ENCODE measurements around the gene TTBK2.

DNA sequence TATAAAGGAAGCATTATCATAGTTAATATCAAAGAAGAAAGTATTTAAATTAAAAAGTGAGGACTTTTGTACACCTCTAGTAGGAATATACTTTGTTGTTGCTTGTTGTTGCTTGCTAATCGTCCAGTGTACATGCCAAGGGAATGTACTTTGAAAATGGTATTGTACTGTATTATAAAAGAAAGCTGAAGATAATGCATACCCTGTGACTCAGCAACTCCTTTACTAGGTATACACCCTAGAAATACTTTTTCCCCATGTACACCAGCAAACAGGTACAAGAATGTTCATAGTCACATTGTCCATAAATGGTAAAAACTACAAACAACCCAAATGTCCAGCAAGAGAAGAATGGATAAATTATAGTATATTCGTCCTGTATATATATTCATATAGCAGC is 12.0 kb downstream of the TTBK2 start:
- TF ChIP-seq, protein P1, sequence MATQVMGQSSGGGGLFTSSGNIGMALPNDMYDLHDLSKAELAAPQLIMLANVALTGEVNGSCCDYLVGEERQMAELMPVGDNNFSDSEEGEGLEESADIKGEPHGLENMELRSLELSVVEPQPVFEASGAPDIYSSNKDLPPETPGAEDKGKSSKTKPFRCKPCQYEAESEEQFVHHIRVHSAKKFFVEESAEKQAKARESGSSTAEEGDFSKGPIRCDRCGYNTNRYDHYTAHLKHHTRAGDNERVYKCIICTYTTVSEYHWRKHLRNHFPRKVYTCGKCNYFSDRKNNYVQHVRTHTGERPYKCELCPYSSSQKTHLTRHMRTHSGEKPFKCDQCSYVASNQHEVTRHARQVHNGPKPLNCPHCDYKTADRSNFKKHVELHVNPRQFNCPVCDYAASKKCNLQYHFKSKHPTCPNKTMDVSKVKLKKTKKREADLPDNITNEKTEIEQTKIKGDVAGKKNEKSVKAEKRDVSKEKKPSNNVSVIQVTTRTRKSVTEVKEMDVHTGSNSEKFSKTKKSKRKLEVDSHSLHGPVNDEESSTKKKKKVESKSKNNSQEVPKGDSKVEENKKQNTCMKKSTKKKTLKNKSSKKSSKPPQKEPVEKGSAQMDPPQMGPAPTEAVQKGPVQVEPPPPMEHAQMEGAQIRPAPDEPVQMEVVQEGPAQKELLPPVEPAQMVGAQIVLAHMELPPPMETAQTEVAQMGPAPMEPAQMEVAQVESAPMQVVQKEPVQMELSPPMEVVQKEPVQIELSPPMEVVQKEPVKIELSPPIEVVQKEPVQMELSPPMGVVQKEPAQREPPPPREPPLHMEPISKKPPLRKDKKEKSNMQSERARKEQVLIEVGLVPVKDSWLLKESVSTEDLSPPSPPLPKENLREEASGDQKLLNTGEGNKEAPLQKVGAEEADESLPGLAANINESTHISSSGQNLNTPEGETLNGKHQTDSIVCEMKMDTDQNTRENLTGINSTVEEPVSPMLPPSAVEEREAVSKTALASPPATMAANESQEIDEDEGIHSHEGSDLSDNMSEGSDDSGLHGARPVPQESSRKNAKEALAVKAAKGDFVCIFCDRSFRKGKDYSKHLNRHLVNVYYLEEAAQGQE (IDR thresholded peaks at IDR 0.05): no peak
- no peak for TF ChIP-seq TAF1 (conservative IDR thresholded peaks at IDR 0.05)
- TF ChIP-seq, protein P2, sequence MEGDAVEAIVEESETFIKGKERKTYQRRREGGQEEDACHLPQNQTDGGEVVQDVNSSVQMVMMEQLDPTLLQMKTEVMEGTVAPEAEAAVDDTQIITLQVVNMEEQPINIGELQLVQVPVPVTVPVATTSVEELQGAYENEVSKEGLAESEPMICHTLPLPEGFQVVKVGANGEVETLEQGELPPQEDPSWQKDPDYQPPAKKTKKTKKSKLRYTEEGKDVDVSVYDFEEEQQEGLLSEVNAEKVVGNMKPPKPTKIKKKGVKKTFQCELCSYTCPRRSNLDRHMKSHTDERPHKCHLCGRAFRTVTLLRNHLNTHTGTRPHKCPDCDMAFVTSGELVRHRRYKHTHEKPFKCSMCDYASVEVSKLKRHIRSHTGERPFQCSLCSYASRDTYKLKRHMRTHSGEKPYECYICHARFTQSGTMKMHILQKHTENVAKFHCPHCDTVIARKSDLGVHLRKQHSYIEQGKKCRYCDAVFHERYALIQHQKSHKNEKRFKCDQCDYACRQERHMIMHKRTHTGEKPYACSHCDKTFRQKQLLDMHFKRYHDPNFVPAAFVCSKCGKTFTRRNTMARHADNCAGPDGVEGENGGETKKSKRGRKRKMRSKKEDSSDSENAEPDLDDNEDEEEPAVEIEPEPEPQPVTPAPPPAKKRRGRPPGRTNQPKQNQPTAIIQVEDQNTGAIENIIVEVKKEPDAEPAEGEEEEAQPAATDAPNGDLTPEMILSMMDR (IDR thresholded peaks at IDR 0.05; ENCODE audit: low read depth, low read length, missing input control): no peak
- no peak for TF ChIP-seq GABPA (IDR thresholded peaks at IDR 0.05 in 1 of 2, conservative IDR thresholded peaks at IDR 0.05 in 1 of 2)
- no peak for TF ChIP-seq HNF4A (conservative IDR thresholded peaks at IDR 0.05)
- TF ChIP-seq JUND (IDR thresholded peaks at IDR 0.05): no peak
- no peak for TF ChIP-seq RAD21 (IDR thresholded peaks at IDR 0.05)

Data from liver (tissue), 3 donors.